H1 (cell line): Measurements from ENCODE around the gene ANO9.

Experiments used
- CREB1 ChIP-seq: IDR thresholded peaks from 2 replicates; pipeline ENCODE4 v1.6.1; 2012; ENCODE audit warnings: inconsistent platforms
- CTCF ChIP-seq, 3 experiments: IDR thresholded peaks; 1 replicate in 2 of 3; 2 replicates in 1 of 3; pipeline versions ENCODE4 v1.5.1 to v1.6.1; 2011; ENCODE audit warnings: low read length in 3 of 3, mild to moderate bottlenecking in 3 of 3, inconsistent platforms in 2 of 3, low read depth in 1 of 3, moderate library complexity in 1 of 3; ENCODE audit not compliant: insufficient read depth in 1 of 3; ENCODE audit errors: control extremely low read depth in 1 of 3
- EP300 ChIP-seq, 2 experiments: IDR thresholded peaks; 1 replicate in 1 of 2; 2 replicates in 1 of 2; pipeline ENCODE4 v1.6.1; 2011 to 2012; ENCODE audit warnings: low read depth in 2 of 2, low read length in 2 of 2, mild to moderate bottlenecking in 2 of 2, borderline replicate concordance in 1 of 2, inconsistent platforms in 1 of 2, moderate library complexity in 1 of 2
- HDAC2 ChIP-seq, 2 experiments: fragments of 300-600 bp in 1 of 2; sonication (generic) in 1 of 2; IDR thresholded peaks; 2 replicates each; pipeline ENCODE4 v1.6.1; 2011 to 2012; ENCODE audit warnings: low read depth in 2 of 2, low read length in 2 of 2, mild to moderate bottlenecking in 2 of 2, moderate library complexity in 2 of 2, borderline replicate concordance in 1 of 2, inconsistent platforms in 1 of 2
- KDM1A ChIP-seq: fragments of 200-600, 300-600 bp; sonication (generic); IDR thresholded peaks from 2 replicates; pipeline ENCODE4 v1.7.1; 2016; ENCODE audit warnings: mild to moderate bottlenecking, low read length, borderline replicate concordance
- MAX ChIP-seq: IDR thresholded peaks from 2 replicates; pipeline ENCODE4 v1.6.1; 2012; ENCODE audit warnings: inconsistent platforms
- NRF1 ChIP-seq: IDR thresholded peaks from 2 replicates; pipeline ENCODE4 v1.6.1; 2011; ENCODE audit warnings: mild to moderate bottlenecking, low read depth, low read length, improper control_type of control experiment
- POLR2A ChIP-seq, 2 experiments: IDR thresholded peaks; 1 replicate in 1 of 2; 2 replicates in 1 of 2; pipeline ENCODE4 v1.6.1; 2011; ENCODE audit warnings: low read depth in 2 of 2, low read length in 2 of 2, mild to moderate bottlenecking in 2 of 2; ENCODE audit errors: control extremely low read depth in 1 of 2
- POLR2AphosphoS5 ChIP-seq: IDR thresholded peaks from 2 replicates; pipeline ENCODE4 v1.6.1; 2011; ENCODE audit warnings: low read depth, low read length
- SIRT6 ChIP-seq: IDR thresholded peaks from one replicate; pipeline ENCODE4 v1.7.1; 2012; ENCODE audit warnings: low read length, inconsistent platforms
- SRF ChIP-seq: IDR thresholded peaks from 2 replicates; pipeline ENCODE4 v1.6.1; 2011; ENCODE audit warnings: mild to moderate bottlenecking, low read depth, low read length, moderate library complexity
- SUZ12 ChIP-seq: fragments of 200-600 bp; sonication (generic); IDR thresholded peaks from 2 replicates; pipeline ENCODE4 v1.6.1; 2012; ENCODE audit warnings: mild to moderate bottlenecking, inconsistent platforms, low read length, moderate library complexity, mixed read lengths
- TEAD4 ChIP-seq: IDR thresholded peaks from 2 replicates; pipeline ENCODE4 v1.6.1; 2012; ENCODE audit warnings: low read depth, low read length, inconsistent platforms, mixed read lengths

- TF ChIP-seq CTCF (IDR thresholded peaks at IDR 0.05; ENCODE audit: control extremely low read depth in 1 of 3, insufficient read depth in 1 of 3, low read depth in 1 of 3, low read length in 3 of 3) (0 out of 4 replicates have a peak, but pooled peaks of 1 of the 3 experiments have one; percentile 24), HDAC2 (IDR thresholded peaks at IDR 0.05; ENCODE audit: borderline replicate concordance in 1 of 2, low read depth in 2 of 2, low read length in 2 of 2) (no peak), SUZ12 (no peak), POLR2A (IDR thresholded peaks at IDR 0.05; ENCODE audit: control extremely low read depth in 1 of 2, low read depth in 2 of 2, low read length in 2 of 2) (no peak), TEAD4 (no peak), CREB1 (no peak), MAX (no peak), KDM1A (peak; percentile 72; the same call in 1 of the 2 replicates), POLR2AphosphoS5 (no peak), EP300 (IDR thresholded peaks at IDR 0.05; ENCODE audit: borderline replicate concordance in 1 of 2, low read depth in 2 of 2, low read length in 2 of 2) (no peak), NRF1 (no peak), SIRT6 (no peak), SRF (no peak)
Observed at GRCh38 chr11:440065-441042, 1.5 kb downstream of the ANO9 start.
